Measurements from ENCODE around the gene CCL7.

The CCL7 gene

DNA sequence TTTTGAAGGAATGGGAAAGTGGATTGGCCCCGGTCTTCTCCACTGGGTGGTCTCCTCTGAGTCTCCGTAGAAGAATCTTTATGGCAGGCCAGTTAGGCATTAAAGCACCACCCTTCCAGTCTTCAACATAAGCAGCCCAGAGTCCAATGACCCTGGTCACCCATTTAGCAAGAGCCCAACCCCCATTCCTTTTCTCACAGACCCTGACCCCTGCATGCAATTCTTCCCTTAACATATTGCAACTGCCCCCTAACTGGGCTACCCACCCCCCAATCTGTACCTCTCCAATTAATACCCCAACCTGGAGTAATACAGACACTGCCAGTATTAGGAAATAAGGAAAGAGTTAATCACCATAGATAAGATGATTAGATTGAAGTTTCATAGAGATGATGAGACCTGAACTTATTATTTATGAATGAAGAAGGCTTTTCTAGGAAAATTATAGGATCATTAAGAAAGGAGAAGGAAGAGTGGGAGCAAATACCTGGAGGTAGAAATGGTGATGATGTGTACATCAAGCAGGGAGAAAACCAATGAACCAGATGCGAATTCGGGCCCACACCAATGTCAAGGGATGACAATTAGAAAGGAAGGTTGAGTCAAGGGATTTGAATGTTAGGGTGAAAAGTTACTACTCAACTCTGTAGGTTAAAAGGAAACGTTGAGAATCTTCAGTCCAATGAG lies 12.6 kb upstream of the CCL7 start:
- in situ Hi-C loops (cut with HindIII; ENCODE audit: low pct_ligation_motif_present, low sequenced_read_pairs), result no loop called here
- H3K27ac ChIP-seq, result no peak overlapping the region
- DNase-seq, result no peak
- no peaks in the 10 kb centered on the region for H3K36me3 ChIP-seq (replicated peaks)
- no peak overlapping the region for H3K4me3 ChIP-seq (ENCODE audit: low read depth, low read length)
- no peaks in the 10 kb centered on the region for H3K27me3 ChIP-seq (replicated peaks)
- TF ChIP-seq, protein P1, sequence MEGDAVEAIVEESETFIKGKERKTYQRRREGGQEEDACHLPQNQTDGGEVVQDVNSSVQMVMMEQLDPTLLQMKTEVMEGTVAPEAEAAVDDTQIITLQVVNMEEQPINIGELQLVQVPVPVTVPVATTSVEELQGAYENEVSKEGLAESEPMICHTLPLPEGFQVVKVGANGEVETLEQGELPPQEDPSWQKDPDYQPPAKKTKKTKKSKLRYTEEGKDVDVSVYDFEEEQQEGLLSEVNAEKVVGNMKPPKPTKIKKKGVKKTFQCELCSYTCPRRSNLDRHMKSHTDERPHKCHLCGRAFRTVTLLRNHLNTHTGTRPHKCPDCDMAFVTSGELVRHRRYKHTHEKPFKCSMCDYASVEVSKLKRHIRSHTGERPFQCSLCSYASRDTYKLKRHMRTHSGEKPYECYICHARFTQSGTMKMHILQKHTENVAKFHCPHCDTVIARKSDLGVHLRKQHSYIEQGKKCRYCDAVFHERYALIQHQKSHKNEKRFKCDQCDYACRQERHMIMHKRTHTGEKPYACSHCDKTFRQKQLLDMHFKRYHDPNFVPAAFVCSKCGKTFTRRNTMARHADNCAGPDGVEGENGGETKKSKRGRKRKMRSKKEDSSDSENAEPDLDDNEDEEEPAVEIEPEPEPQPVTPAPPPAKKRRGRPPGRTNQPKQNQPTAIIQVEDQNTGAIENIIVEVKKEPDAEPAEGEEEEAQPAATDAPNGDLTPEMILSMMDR (IDR thresholded peaks at IDR 0.05; ENCODE audit: low read depth, low read length, missing control alignments), result no peak

DNA sequence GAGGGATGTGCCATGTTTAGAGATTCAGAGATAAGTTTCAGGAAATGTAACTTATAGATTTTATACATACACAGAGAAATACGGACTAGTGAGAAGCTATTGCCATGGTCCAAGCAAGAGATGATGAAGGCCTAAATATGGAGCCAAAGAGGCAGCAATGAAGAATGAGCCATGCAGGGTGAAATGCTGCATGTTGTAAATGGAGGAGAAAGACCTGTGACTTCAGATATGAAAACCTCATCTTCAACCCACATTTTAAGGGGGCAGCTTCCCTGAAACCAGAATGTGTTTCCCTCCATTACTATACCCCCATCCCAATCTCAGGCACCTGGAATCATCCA lies 12.1 kb upstream of the CCL7 start:
- Histone ChIP-seq H3K27me3 (replicated peaks) (no peaks in the 10 kb centered on the region), H3K36me3 (replicated peaks) (no peaks in the 10 kb centered on the region), H3K4me3 (ENCODE audit: low read depth, low read length) (no peak overlapping the region), H3K27ac (no peak overlapping the region)
- TF ChIP-seq, protein P1 (IDR thresholded peaks at IDR 0.05; ENCODE audit: low read depth, low read length, missing control alignments), result no peak
- in situ Hi-C loops (cut with HindIII; ENCODE audit: low pct_ligation_motif_present, low sequenced_read_pairs), result no loop called here
- no peak for DNase-seq

DNA sequence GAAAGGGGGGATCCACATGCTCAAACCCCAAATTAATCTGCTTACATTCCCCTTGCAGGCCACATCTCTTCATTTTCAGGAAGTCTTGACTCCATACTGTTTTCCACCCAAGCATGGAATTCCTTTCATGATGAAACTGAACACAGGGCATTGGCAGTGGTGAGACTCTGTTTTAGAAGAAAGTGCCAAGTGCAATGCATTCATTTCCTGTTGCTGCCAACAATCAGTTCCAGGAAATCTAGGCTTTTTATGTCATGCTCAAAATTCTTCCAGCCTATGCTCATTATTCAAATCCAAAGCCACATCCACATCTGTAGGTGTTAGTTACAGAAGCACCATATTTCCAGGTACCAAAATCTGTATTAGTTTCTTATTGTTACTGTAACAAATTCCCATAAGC lies 10.9 kb upstream of the CCL7 start:
- H3K27me3 ChIP-seq (replicated peaks), result no peaks in the 10 kb centered on the region
- DNase-seq, result no peak
- no peak overlapping the region for H3K27ac ChIP-seq
- in situ Hi-C loops (cut with HindIII; ENCODE audit: low pct_ligation_motif_present, low sequenced_read_pairs), result no loop called here
- H3K4me3 ChIP-seq (ENCODE audit: low read depth, low read length), result no peak overlapping the region
- no peaks in the 10 kb centered on the region for H3K36me3 ChIP-seq (replicated peaks)
- TF ChIP-seq, protein P1 (IDR thresholded peaks at IDR 0.05; ENCODE audit: low read depth, low read length, missing control alignments), result no peak

DNA sequence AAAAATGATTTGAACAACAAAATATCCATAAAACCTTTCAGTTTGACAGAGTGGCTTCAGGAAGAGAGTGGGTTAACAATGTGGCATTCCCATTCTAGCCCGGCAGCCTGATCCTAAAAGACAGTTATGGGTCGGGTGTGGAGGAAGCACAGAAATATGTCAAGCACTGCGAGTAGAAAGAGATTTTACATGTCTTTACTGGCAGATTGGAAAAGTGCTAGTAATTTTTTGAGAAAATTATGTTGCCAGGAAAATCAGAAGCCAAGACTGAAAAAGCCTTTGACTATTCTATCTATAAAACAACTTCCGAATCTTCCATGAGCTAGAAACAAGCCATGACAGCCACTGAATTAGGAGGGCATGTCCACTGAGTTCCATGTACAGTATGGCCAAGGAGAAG lies 9.2 kb upstream of the CCL7 start:
- TF ChIP-seq, protein P1 (IDR thresholded peaks at IDR 0.05; ENCODE audit: low read depth, low read length, missing control alignments), result no peak
- Histone ChIP-seq H3K27me3 (replicated peaks) (no peaks in the 10 kb centered on the region), H3K36me3 (replicated peaks) (no peaks in the 10 kb centered on the region), H3K27ac (no peak overlapping the region), H3K4me3 (ENCODE audit: low read depth, low read length) (no peak overlapping the region)
- in situ Hi-C loops (cut with HindIII; ENCODE audit: low pct_ligation_motif_present, low sequenced_read_pairs), result no loop called here
- no peak for DNase-seq

DNA sequence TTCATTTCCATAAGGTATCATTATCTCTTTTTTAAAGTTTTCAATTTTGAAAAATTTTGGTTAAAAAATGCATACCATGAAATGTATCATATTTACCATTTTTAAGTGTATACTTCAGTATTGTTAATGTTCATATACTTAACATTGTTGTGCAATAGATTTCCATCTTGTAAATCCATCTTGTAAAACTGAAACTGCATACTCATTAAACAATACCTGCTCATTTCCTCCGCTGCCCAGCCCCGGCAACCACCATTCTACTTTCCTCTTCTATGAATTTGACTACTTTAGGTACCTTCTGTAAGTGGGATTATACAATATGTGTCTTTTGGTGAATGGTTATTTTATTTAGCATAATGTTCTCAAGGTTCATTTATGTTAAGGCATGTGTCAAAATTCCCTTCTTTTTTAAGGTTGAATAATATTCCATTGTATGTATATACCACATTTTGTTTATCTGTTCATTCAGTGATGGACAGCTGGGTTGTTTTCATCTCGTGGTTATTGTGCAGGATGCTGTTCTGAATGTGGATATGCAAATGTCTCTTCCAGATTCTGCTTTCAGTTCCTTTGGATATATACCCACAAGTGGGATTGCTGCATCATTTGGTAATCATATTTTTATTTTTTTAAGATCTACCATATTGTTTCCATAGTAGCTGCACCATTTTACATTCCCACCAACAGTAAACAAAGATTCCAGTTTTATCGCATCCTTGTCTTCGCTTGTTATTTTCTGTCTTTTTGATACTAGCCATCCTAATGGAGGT lies 8.3 kb upstream of the CCL7 start:
- H3K27me3 ChIP-seq (replicated peaks), result no peaks in the 10 kb centered on the region

More for the DNA sequence above, 8.3 kb upstream of the CCL7 start:
- Histone ChIP-seq H3K4me3 (ENCODE audit: low read depth, low read length) (no peak overlapping the region), H3K36me3 (replicated peaks) (no peaks in the 10 kb centered on the region), H3K27ac (no peak overlapping the region)
- TF ChIP-seq, protein P1 (IDR thresholded peaks at IDR 0.05; ENCODE audit: low read depth, low read length, missing control alignments), result no peak
- DNase-seq, result no peak
- in situ Hi-C loops (cut with HindIII; ENCODE audit: low pct_ligation_motif_present, low sequenced_read_pairs), result no loop called here
